ENCODE results near the gene TM7SF3.

TM7SF3 gene

GRCh38 chr12:26928661-26929060 lies 85.5 kb downstream of the TM7SF3 start:
- no peak for DNase-seq (ENCODE audit: low spot score)

All from Ammon's horn (tissue), 1 donor.